GM11168 (cell line): ENCODE results near the gene RABAC1.
"Not testable (repeated sequence)": the region's sequence is repeated elsewhere in the genome, so short reads cannot be mapped to it uniquely, and the experiment has no call there.

ENCODE experiments used
- in situ Hi-C: fragments of 300-500 bp; cut with MboI; formaldehyde crosslinking; loops from one replicate; pipeline ENCODE4 v1.12.0; 2022; ENCODE audit warnings: low sequenced_read_pairs; ENCODE audit not compliant: unreplicated experiment

The RABAC1 gene

DNA sequence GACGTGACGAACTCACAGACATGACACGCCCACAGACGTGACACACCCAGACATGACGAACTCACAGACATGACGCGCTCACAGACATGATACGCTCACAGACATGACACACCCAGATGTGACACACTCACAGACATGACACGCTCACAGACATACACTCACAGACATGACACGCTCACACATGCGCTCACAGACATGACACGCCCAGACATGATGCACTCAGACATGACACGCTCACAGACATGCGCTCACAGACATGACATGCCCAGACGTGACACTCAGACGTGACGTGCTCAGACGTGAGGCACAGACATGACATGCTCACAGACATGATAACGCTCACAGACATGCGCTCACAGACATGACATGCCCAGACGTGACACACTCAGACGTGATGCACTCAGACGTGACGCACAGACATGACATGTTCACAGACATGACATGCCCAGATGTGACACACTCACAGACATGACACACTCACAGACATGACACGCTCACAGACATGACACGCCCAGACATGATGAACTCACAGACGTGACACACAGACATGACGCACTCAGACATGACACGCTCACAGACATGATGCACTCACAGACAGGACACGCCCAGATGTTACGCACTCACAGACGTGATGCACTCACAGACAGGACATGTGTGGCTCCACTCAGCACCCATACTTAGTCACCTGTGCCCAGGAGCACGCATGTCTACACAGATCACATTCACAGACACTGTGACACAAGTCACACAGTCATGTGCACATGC lies 39.0 kb downstream of the RABAC1 start:
- in situ Hi-C loops: no loop called here

DNA sequence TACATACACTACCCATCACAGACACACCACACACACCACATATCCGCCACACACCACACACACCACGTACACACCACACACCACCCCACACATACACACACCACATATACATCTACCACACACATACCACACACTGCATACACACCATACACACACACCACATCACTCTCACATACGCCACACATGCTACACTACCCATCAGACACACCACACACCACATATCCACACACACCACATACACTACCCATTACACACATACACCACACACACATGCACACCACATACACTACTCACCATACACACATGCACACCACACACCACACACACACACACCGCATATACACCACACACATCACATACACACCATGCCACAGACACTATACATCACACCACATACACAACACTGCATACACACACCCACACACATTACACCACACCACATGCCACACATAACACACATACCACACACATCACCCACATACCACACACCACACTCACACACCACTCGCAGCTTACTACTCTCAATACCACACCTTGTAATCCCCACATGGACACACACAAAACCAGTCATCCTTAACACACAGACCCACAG lies 40.4 kb downstream of the RABAC1 start:
- in situ Hi-C loops: no loop called here

DNA sequence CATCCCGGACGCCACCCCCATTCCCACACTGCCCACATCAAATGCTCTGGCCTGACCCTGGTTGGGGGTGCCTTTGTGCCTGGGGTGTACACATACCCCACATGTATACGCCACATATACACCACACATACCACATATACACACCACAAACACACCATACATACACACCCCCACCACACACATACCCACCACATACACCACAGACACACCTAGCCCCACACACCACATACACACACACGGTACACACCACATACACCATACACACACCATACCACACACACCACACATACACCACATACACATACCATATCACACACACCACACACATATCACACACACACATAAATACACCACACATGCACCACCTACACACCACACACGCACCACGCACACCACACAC lies 41.0 kb downstream of the RABAC1 start:
- in situ Hi-C loops: no loop called here

DNA sequence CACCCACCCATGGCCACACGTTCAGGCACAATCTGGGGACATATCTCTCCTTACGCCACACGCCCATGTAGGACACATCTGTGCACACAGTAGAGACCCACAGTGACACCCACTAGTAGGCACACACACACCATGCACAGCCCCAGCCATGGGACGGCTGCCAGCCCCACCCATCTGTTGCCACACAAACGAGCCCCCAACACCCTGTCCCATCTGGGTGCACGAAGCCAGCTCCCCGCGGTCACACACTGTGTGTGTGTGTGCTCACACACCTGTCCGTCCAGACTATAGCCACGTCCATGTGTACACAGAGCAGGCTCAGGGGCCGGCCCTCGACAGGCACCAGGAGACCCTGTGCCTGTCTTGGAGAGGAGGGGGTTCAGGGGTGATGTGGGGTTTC lies 41.4 kb downstream of the RABAC1 start:
- in situ Hi-C loops: no loop called here

DNA sequence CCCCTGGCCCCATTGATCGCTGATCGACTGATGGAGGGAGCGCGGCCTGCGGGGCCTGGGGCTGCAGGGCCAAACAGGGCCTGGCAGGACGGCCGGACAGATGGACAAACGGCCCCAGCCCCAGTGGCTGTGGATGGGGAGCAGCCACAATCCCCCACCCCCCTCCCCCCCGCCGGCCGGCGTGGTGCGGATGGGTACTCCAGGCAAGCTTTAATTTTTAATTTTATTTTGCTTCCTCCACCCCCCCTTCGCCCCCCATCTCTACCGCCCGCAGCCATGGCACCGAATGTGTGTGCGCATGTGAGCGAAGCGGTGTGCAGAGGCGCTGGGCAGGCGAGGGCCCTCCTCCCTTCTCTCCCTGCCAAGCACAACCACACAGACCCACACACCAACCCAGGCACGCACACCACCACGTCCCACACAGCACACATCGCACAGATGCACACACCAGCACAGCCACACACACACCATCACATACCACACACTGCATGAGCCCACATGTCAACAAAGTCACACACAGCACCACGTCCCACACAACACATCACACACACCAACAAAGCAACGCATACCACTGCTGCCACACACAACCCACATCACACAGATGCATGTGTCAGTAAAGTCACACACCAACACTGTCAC lies 43.2 kb downstream of the RABAC1 start:
- in situ Hi-C loops: no loop called here

DNA sequence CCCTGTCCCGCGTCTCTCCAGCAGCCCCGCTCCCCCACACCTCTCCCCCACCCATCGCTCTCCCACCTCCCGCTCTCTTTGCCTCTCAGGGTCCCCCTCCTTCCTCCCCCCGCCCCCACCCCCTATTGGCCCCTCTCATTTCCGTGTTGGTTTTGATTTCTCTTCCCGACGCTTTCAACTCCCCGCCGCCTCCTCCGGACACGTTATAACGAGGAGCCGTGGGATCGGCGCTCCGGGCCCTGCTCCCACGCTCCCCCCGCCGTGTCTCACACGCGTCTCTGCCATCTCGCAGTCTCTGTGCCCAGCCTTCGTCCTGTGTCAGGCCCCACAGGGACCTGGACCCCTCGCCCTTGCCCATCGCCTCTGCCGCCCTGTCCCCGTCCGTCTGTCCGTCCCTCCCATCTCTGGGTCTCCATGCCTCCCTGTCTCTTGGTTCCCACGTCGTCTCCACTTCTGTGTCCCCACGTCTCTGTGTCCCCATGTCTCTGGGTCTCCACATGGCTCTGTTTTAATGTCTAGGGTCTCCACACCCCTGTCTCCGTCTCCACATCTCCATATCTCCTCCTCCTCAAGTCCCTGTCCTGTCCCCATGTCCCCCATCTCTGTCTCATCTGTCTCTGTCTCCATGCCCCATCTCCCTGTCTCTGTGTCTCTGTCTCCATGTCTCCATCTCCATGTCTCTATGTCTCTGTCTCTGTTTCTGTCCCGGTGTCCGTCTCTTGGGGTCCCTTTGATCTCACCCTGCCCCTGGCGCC lies 43.9 kb downstream of the RABAC1 start:
- in situ Hi-C loops: no loop called here

DNA sequence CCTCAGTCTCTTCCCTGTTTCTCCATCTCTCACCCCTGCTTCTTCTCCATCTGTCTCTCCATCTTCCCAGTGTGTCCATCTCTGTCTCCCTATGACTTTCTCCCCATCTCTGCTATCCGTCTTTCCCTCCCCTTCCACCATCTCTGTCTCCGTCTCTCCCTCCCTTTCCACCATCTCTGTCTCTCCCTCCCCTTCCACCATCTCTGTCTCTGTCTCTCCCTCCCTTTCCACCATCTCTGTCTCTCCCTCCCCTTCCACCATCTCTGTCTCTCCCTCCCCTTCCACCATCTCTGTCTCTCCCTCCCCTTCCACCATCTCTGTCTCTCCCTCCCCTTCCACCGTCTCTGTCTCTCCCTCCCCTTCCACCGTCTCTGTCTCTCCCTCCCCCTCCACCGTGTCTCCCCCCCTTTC lies 44.7 kb downstream of the RABAC1 start:
- in situ Hi-C loops: not testable (repeated sequence)

DNA sequence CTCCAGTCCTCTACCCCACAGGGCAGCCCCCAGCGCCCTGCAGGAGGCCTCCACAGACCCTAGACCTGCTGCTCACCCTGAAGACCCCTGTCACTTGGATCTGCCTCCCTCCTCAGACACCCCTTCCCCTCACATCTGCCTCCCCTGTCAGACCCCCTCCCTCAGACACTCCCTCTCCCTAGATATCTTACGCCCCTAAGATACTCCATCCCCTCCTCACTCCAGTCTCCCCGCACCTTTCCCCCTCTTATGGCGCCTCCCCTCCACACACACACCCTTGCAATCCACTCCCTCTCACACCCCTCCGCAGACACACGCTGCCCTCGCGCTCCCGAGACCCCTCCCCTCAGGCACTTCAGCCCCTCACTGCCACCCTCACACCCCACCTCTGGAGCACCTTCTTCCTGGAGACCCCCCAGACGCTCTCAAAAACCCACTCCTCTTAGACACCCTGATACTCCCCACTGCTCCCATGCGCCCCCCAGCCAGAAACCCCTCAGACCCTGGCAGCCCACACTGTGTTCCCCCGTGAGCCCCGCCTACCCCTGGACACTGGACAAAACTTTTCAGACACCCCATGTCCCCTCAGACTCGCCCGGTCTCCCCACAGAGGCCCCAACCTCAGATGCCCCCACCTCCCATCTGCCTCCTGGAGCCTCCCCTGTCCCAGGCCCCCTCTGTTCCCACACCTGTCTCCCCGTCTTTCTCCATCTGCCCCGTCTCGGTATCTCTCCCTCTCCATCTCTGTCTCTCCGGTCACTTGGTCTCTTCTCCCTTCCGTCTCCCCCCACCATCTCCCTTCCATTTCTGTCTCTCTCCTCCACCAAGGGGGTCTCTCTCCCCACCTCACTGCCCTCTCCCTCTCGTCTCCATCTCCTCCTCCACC lies 45.3 kb downstream of the RABAC1 start:
- in situ Hi-C loops: no loop called here

DNA sequence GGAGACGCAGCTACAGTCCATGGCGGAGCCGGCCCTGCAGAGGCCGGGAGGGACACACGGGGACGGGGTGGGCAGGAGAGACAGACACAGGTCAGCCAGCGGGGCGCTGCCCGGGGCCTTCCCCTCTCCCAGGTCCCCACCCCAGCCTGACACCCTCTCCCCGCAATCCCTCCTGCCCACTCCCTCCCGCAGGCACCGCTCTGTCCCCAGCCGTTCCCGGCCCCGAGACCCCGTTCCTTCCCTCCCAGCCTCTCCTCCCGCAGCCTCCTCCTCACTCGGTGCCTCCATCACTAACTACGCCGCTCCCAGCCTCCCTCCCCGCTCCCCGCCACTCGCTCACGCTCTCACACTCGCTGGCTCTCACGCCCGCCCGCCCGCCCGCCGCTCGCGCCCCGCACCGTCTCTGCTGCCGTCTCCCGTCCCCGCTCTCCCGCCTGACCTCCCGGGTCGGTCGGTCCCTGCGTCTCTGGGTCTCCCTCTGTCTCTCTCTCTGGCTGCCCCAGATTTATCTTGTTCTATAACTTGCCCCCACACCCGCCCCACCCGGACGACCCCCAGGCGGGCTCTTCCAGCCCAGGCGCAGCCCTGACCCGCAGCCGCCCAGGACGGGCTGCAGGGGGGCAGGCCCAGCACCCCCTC lies 46.1 kb downstream of the RABAC1 start:
- in situ Hi-C loops: no loop called here

DNA sequence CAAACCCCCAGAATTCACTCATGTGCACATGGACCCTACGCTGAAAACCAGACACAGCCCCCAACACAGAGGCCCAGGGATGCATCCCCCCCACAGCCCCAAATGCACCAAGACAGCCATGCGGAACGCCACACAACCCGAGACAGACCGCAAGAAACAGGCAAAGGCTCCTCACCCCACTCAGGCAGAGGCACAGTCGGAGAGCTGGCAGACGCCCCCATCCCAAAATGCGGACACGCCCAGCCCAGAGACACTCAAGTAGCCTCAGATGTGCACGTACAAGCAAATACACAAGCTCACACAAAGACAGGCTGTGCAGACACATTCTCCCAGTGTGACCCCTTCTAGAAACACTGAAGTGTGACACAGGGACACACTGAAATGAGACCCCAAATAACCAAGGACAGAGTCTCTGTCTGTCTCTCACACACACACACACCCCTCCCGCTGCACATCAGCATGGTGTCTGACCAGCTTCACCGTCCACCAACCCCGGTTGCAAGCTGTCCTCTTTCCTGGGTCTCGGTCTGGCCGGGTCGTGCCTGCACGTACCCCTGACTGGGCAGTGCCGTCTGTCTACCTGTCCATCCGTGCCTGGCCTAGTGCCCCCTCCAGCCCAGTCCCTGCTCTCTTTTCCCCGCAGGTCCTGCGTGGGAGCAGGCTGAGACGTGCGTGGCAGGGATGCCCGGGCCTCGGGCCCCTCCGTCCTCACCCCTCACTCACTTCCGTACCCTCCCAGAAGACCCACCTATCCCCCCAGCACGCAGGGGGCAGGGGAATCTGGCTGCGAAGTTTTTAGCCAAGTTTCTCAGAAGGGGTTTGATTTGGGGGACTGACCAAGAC lies 47.0 kb downstream of the RABAC1 start:
- in situ Hi-C loops: no loop called here

DNA sequence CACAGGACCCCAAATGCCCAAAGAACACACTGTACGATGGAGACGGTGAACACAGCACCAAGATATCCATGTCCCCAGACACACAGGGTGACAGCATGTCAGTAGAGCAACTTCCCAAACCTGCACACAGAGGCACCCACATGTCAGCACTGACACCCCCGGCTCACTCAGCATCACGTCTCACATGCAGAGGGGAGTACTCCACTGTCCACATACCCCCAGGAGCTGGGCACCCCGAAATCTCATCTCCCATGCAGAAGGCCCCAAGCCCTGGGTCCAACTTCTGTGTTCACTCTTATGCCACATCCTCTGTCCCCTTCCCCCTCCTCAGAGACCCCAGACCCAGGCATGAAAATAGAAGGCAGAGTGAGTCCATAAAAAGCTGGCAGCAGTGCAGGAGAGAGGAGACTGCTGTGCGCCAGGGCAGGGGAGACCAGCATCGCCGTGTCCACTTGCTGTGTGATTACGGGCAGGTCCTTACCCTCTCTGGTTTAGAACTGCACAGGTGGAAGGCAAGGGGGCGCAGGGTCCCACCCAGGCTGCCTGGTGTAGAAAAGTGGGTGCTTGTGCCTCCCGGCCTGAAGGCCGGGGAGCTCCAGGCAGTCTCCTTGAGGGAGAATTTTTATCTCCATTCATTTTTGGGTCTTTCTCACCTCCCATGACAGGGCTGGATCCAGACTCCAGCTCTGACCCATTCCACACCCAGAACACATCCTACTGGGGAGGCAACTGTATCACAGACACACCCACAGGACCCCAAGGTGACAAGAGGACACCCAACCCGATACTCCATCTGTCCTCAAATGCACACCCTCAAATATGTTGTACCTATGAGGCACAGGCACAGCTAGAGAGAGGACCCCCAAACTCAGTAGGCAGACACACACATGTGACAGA lies 47.9 kb downstream of the RABAC1 start:
- in situ Hi-C loops: no loop called here

DNA sequence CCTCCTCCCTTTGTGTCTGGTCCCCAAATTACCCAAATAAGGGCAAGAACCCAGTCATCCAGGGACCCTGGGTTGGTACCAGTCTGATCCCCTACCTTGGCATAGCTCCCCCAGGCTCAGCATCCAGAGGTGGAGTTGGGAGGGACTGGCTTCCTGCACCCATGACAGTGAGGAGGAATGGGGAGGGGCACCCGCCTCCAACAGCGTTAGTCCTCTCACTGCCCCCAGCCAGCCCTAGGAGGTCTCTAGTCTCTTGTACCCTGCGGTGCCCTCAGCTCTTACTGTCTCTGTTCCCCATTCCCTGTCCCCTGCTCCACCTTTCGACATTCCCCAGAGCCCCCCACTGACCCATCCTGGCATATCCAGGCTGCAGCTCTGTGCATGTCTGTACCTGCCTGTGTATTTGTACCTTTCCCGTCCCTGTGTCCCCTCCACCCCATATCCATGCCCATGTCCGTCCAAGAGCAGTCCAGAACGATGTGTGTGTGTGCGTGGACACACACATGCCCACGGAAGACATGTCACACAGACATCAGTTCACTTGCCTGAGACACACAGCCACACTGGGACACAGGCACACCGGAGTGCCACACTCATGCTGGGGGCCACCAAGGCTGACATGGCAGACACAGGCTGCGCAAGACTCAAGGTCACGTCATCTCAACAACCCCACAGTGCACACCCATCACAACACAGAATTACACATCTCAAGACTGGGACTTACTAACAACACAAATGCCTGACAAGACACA lies 48.7 kb downstream of the RABAC1 start:
- in situ Hi-C loops: no loop called here

DNA sequence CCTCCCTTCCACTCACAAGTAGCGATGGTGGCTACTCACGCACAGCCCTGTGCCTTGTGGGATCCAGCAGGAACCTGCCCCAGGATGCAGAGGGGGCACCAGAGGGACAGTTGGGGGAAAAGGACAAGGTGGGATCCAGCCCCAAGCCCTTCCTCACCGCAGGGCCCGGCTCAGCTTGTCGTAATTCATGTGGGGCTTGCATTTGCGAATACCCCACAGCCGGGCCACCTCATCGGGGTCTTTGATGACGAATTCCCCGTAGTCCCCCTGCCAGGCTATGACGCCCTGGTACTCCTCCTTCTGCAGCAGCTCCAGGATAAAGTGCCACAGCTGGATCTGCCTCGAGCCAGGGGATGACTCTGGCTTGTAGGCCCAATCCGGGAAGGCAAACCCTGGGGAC lies 49.4 kb downstream of the RABAC1 start:
- in situ Hi-C loops: no loop called here

DNA sequence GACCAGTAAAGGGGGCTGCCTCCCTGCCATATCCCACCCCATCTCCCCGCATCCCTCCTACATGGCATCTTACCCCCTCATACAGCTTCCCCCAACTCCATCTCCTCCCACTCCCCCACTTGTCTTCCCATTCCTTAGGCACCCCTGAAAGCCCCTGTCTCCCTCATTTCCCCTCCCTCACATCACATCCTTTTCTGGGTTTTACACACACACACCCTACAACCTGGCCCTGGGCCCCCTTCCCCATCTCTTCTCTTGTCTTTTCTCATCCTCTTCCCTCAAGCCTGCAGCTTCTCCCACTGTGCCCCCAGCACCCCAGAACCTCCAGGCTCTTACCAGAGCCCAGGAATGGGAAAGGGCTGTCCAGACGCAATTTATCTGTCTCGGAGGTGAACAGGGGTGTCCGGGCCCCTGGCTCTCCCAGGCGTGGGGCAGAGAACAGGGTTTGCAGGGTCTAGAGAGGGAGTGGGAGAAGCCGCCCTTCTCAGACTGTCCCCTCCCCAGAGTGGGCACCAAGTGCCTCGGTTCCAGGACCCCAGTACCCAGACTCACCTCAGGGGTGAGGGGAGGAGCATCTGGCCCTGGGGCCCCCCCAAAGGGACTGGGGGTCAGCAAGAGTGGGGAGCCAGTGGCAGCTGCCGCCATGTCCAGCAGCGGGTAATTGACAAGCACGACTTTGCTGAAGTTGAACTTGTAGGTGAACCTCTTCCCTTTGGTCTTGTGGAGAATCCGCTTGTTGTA lies 50.2 kb downstream of the RABAC1 start:
- in situ Hi-C loops: no loop called here

DNA sequence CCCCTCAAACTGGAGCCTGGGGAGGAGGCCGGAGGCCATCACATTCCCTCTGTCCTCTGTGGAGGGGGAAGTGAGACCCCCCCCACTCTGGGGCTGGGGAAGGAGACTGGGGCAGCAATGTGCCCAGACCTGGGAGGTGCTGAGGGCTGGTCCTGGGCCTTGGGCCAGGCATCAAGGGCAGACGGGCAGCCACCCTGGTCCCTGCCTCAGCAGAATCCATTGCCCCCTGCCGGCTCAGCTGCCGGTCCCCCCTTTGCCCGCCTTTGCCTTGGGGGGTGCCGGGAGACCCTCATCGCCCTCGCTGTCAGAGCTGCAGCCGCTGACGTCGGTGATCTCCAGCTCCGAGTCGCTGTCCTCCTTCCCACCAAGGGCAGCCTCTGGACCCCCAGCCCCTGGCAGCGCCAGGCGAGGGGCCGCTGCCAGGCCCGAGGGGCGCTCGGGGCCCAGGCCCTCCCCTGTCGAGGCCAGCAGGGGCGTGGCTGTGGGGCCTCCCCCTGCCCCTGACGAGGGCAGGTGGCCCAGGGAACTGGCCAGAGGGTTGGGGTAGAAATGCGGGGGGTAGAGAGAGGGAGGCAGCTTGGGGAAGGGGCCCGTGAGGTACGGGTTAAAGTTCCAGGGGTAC lies 51.0 kb downstream of the RABAC1 start:
- in situ Hi-C loops: no loop called here
